Heart left ventricle (tissue), 16 donors: ENCODE data around the gene AKAP6. TPM values are rescaled to one million over a fixed set of nuclear protein-coding genes. Genes with fewer than 3 reads are reported as not detected.

ENCODE experiments used
- ATAC-seq, 4 donors: fragments of 200-7000 bp; cut with Tn5 transposase; one replicate each; pipeline ENCODE4 v1.9.1; 2020 to 2022; ENCODE audit warnings: moderate library complexity in 4 of 4, mild to moderate bottlenecking in 3 of 4, moderate number of reproducible peaks in 1 of 4
- DNase-seq, 5 donors: peaks; one replicate each; pipeline ENCODE4 v3.0.0-alpha.2; 2020
- H3K27ac ChIP-seq, 12 donors: fragments of 200-600 bp; sonication (generic) in 4 of 12; one replicate each; pipeline versions ENCODE4 v1.5.0 to v1.8.0; 2016 to 2022; ENCODE audit warnings: mild to moderate bottlenecking in 2 of 12
- H3K27me3 ChIP-seq, 9 donors: fragments of 200-600 bp; sonication (generic) in 2 of 9; one replicate each; pipeline versions ENCODE4 v1.5.1 to v1.8.0; 2016 to 2022; ENCODE audit warnings: mild to moderate bottlenecking in 3 of 9
- H3K36me3 ChIP-seq, 9 donors: fragments of 200-600 bp; sonication (generic) in 2 of 9; one replicate each; pipeline versions ENCODE4 v1.5.0 to v1.8.0; 2018 to 2022; ENCODE audit warnings: mild to moderate bottlenecking in 2 of 9
- H3K4me1 ChIP-seq, 12 donors: fragments of 200-600 bp; sonication (generic) in 4 of 12; one replicate each; pipeline versions ENCODE4 v1.5.0 to v1.8.0; 2016 to 2022; ENCODE audit warnings: mild to moderate bottlenecking in 3 of 12
- H3K4me3 ChIP-seq, 12 donors: fragments of 200-600 bp; sonication (generic) in 4 of 12; one replicate each; pipeline versions ENCODE4 v1.5.0 to v1.8.0; 2017 to 2022; ENCODE audit warnings: mild to moderate bottlenecking in 9 of 12, moderate library complexity in 4 of 12
- H3K9me3 ChIP-seq, 12 donors: fragments of 200-600 bp; sonication (generic) in 4 of 12; one replicate each; pipeline versions ENCODE4 v1.5.0 to v1.8.0; 2016 to 2022; ENCODE audit warnings: mild to moderate bottlenecking in 1 of 12
- POLR2A ChIP-seq, 2 donors: fragments of 450-650 bp; IDR thresholded peaks; one replicate each; pipeline ENCODE4 v1.6.1; 2017; ENCODE audit warnings: antibody characterized with exemption in 2 of 2, mild to moderate bottlenecking in 2 of 2, moderate library complexity in 2 of 2
- WGBS, 4 donors: extraction: QIAGEN DNeasy Blood & Tissue Kit in 2 of 4; methylation state at CpG; one replicate each; pipeline versions ENCODE4 v1.1.5 to v1.1.7; 2013 to 2018; 5-methylcytosine and 5-hydroxymethylcytosine counted together
- intact Hi-C, 10 donors: fragments of 100-400 bp; cut with DNase I; formaldehyde crosslinking; loops; one replicate each; pipeline versions ENCODE4 v1.11.1 to v1.14.2; 2022
- polyA plus RNA-seq, 2 donors: library from polyadenylated mRNA; stranded (reverse); fragments of 200-250 nt; gene quantifications; one replicate each; pipeline ENCODE4 v1.2.3, GENCODE V29; 2013
- total RNA-seq, 9 donors: library from RNA; depleted of rRNA in 2 of 9; stranded (reverse); fragments of >200 nt in 2 of 9; fragmentation: NEBNext Ultra II Directional in 3 of 9; extraction: Animal tissue kit (Norgen Biotek cat#: 25700) in 3 of 9; gene quantifications; one replicate each; pipeline versions ENCODE4 v1.1.0 to v1.2.4, GENCODE V29; 2016 to 2023
- TF ChIP-seq, protein P1 (sequence below), 12 donors: fragments of 200-600 bp; sonication (generic) in 4 of 12; IDR thresholded peaks; one replicate each; pipeline versions ENCODE4 v1.5.0 to v1.8.0; 2018 to 2022; ENCODE audit warnings: antibody characterized with exemption in 12 of 12, mild to moderate bottlenecking in 5 of 12
- donor health status: ischemic (EF 13 %, LVEDD 7.1; RV severe dilation, severe dysfunction).
- donor health status: healthy with polysubstance abuse.
- donor health status: DM: no; HTN: yes; CAD: no.
- donor health status: DM: no; HTN: no; CAD: no.
- donor health status: ischemic (EF 25% LVEDD 6.9; RV normal size, moderate dysfunction).
- donor health status: ischemic (EF 25% LVEDD 5.7; RV mildly dilated, moderate dysfunction).
- donor health status: healthy.
- donor health status: DM: yes; HTN: yes; CAD: no.
- donor health status: ischemic (EF 35%, LVEDD 5.7; RV mildly dilated, moderate dysfunction).
- donor health status: nonischemic (EF 11% LVEDD 7.7; RV severe dilation, severe dysfunction).
- donor health status: DM: yes; HTN: yes; CAD: no.
- donor health status: PGD.
- donor health status: ischemic (EF 29% LVEDD 5.4; RV normal size, mild dysfunction).
- donor health status: nonischemic (EF 23%, LVEDD 6.1; RV moderate dilation, normal function).

The AKAP6 gene
- total and polyA plus RNA-seq, 11 donors: 20.4 to 303 (median 206) TPM

DNA sequence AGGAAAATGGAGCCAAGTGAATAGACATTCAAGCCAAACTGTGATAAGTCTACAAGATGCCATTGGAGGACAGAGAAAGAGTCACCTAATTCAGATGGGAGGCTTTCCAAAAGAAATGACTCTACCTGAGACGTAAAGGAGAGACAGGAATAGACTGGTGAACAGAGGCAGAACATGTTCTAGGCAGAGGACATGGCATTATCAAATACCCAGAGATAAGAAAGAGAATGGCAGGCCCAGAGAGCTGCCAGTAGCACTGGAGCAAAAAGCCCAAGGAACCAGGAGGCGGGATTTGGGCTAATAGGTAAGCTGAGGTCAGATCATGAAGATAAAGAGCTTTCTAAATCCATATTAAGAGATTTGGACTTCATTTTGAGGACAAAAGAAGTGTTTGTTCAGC, 207.1 kb downstream of the AKAP6 start:
- no peaks in the 10 kb centered on the region for H3K27me3 ChIP-seq
- intact Hi-C loops: no loop called here
- peaks cover 0 to 52% (median 0%) of the 10 kb centered on the region in 12 donors for H3K4me1 ChIP-seq
- TF ChIP-seq, protein P1, sequence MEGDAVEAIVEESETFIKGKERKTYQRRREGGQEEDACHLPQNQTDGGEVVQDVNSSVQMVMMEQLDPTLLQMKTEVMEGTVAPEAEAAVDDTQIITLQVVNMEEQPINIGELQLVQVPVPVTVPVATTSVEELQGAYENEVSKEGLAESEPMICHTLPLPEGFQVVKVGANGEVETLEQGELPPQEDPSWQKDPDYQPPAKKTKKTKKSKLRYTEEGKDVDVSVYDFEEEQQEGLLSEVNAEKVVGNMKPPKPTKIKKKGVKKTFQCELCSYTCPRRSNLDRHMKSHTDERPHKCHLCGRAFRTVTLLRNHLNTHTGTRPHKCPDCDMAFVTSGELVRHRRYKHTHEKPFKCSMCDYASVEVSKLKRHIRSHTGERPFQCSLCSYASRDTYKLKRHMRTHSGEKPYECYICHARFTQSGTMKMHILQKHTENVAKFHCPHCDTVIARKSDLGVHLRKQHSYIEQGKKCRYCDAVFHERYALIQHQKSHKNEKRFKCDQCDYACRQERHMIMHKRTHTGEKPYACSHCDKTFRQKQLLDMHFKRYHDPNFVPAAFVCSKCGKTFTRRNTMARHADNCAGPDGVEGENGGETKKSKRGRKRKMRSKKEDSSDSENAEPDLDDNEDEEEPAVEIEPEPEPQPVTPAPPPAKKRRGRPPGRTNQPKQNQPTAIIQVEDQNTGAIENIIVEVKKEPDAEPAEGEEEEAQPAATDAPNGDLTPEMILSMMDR (IDR thresholded peaks at IDR 0.05): no peak
- no peak for TF ChIP-seq POLR2A (IDR thresholded peaks at IDR 0.05)
- H3K36me3 ChIP-seq: peaks cover 0 to 10% (median 0%) of the 10 kb centered on the region in 9 donors
- 48 to 59% (median 57%) methylated on average over 2 of the region's 2 CpGs for WGBS, 4 donors
- peak overlapping the region in 9 of 12 donors; percentile 1 to 73 (median 56) for H3K27ac ChIP-seq
- peak in 2 of 5 donors; percentile 22 to 57 for DNase-seq
- no peak overlapping the region for H3K4me3 ChIP-seq
- peak; percentile 86 to 92 (median 90) for ATAC-seq
- H3K9me3 ChIP-seq: no peaks in the 10 kb centered on the region

DNA sequence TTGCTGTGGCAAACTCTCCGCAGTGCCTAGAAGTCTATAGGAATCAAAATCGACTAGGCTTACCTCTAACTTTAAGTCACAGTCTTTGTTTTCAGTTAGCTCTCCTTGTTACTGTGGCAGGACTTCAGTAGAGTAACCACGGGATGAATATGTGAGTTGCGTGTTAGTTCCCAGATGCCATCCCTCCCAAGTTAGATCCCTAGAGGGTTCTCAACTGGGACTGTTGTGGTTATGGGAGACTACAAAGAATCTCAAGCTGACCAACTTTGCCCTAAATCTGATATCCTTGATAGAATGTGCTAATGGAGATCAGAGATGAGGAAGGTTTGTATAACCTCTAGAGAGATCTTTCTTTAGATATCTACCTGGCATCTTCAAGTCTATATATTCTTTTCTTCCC, 208.1 kb downstream of the AKAP6 start:
- ATAC-seq (no peak), DNase-seq (no peak)
- Histone ChIP-seq H3K36me3 (peaks cover 0 to 10% (median 0%) of the 10 kb centered on the region in 9 donors), H3K27ac (peak overlapping the region in 3 of 12 donors; percentile 56 to 73 (median 70)), H3K9me3 (no peaks in the 10 kb centered on the region), H3K27me3 (no peaks in the 10 kb centered on the region), H3K4me1 (peaks cover 0 to 44% (median 0%) of the 10 kb centered on the region in 12 donors), H3K4me3 (no peak overlapping the region)
- no peak for TF ChIP-seq POLR2A (IDR thresholded peaks at IDR 0.05)
- TF ChIP-seq, protein P1 (IDR thresholded peaks at IDR 0.05): no peak
- 72 to 82% (median 79%) methylated on average over 4 of the region's 4 CpGs for WGBS, 4 donors
- intact Hi-C loops: no loop called here

DNA sequence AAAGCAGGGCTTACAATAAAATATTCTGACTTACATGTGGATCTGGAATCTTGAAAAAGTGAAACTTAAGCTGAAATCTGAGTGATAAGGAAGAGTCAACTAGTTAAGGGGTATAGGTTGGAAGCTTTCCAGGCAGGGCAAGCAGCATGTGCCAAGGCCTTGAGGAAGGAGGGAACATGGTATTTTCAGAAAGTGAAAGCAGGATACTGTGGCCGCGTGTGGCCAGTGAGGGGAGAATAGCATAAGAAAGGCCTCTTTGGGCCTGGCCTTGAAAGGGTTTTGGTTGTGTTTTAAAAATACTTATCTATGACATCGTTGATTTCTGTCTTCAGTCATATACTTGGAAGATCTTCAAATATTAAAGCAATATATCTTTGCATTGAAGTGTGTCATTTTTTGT, 213.4 kb downstream of the AKAP6 start:
- intact Hi-C loops: no loop called here
- DNase-seq (peak in 2 of 5 donors; percentile 26 to 33), ATAC-seq (peak in 3 of 4 donors; percentile 60 to 69 (median 64))
- Histone ChIP-seq H3K27me3 (no peaks in the 10 kb centered on the region), H3K9me3 (no peaks in the 10 kb centered on the region), H3K27ac (peak overlapping the region in 2 of 12 donors; percentile 12 to 63), H3K36me3 (peaks cover 0 to 19% (median 0%) of the 10 kb centered on the region in 9 donors), H3K4me3 (no peak overlapping the region), H3K4me1 (peaks cover 0 to 48% (median 15%) of the 10 kb centered on the region in 12 donors)
- 17 to 37% (median 27%) methylated on average over 3 of the region's 3 CpGs for WGBS, 4 donors
- TF ChIP-seq, protein P1 (IDR thresholded peaks at IDR 0.05): no peak
- TF ChIP-seq POLR2A (IDR thresholded peaks at IDR 0.05): no peak

DNA sequence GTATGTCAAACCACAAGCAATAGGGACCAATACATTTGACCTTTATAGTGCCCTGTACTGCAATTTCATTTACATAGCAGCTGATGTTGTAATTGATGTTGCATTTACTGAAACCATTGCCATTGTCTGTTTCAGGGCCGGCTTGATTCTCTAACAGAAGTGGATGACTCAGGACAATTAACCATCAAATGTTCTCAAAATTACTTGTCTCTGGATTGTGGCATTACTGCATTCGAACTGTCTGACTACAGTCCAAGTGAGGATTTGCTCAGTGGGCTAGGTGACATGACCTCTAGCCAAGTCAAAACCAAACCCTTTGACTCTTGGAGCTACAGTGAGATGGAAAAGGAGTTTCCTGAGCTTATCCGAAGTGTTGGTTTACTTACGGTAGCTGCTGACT, 216.0 kb downstream of the AKAP6 start:
- intact Hi-C loops: no loop called here
- peaks cover 0 to 55% (median 16%) of the 10 kb centered on the region in 12 donors for H3K4me1 ChIP-seq
- TF ChIP-seq, protein P1 (IDR thresholded peaks at IDR 0.05): no peak
- no peak for TF ChIP-seq POLR2A (IDR thresholded peaks at IDR 0.05)
- H3K4me3 ChIP-seq: no peak overlapping the region
- no peak for DNase-seq
- H3K27ac ChIP-seq: peak overlapping the region in 1 of 12 donors; percentile 29
- peak in 1 of 4 donors; percentile 10 for ATAC-seq
- no peaks in the 10 kb centered on the region for H3K9me3 ChIP-seq
- 60 to 66% (median 66%) methylated on average over 4 of the region's 4 CpGs for WGBS, 4 donors
- no peaks in the 10 kb centered on the region for H3K27me3 ChIP-seq
- peaks cover 0 to 24% (median 0%) of the 10 kb centered on the region in 9 donors for H3K36me3 ChIP-seq
